GM20000 (cell line): ENCODE data around the gene GSG1L.

ENCODE experiments used
- DNase-seq: peaks from one replicate; pipeline ENCODE4 v3.0.0; 2012; ENCODE audit warnings: low spot score
- CTCF ChIP-seq: IDR thresholded peaks from 2 replicates; pipeline ENCODE4 v1.5.1; 2012; ENCODE audit warnings: mild to moderate bottlenecking, control low read depth; ENCODE audit errors: extremely low read depth, missing control alignments

GSG1L gene

GRCh38 chr16:27918755-27919154, 144.8 kb downstream of the GSG1L start:
- DNase-seq = no peak
- TF ChIP-seq CTCF = no peak

GRCh38 chr16:27917949-27918348, 145.6 kb downstream of the GSG1L start:
- DNase-seq = no peak
- no peak for TF ChIP-seq CTCF

GRCh38 chr16:27911486-27911885, 152.0 kb downstream of the GSG1L start:
- DNase-seq = no peak
- no peak for TF ChIP-seq CTCF

GRCh38 chr16:27907457-27907972, 156.0 kb downstream of the GSG1L start:
- no peak for DNase-seq
- TF ChIP-seq CTCF = no peak

GRCh38 chr16:27906883-27907282, 156.6 kb downstream of the GSG1L start:
- TF ChIP-seq CTCF = no peak
- DNase-seq = no peak

- no peak for DNase-seq
- no peak for TF ChIP-seq CTCF
Observed at GRCh38 chr16:27903046-27903655, 160.4 kb downstream of the GSG1L start.

- TF ChIP-seq CTCF = no peak
- no peak for DNase-seq
Observed at GRCh38 chr16:27902551-27902950, 161.0 kb downstream of the GSG1L start.
